ENCODE data around the gene CDK6. TPM values are rescaled to one million over a fixed set of nuclear protein-coding genes. Genes with fewer than 3 reads are reported as not detected.
"Not testable (repeated sequence)": the region's sequence is repeated elsewhere in the genome, so short reads cannot be mapped to it uniquely, and the experiment has no call there.

CDK6 gene
- total RNA-seq, 1 experiment from 2014 or later = 175 TPM

GRCh38 chr7:92761391-92762097 is 74.8 kb downstream of the CDK6 start:
- Mint-ChIP-seq H3K9me3 (ENCODE audit: unreplicated experiment) (no peaks in the 10 kb centered on the region), H3K27ac (ENCODE audit: unreplicated experiment) (no peak overlapping the region), H3K4me3 (ENCODE audit: unreplicated experiment) (no peak overlapping the region), H3K27me3 (ENCODE audit: insufficient read depth, unreplicated experiment) (no peaks in the 10 kb centered on the region), H3K36me3 (ENCODE audit: insufficient read depth, unreplicated experiment) (peaks cover 74% of the 10 kb centered on the region), H3K4me1 (ENCODE audit: low read depth, unreplicated experiment) (peaks cover 19% of the 10 kb centered on the region)
- no peak for DNase-seq
- POLR2A ChIA-PET = no interaction called here
- H3K36me3 ChIP-seq (ENCODE audit: control insufficient read depth, insufficient read depth, low read length) = no peaks in the 10 kb centered on the region; the same call in 1 of the 2 replicates
- H3K4me1 ChIP-seq = peaks cover 46% of the 10 kb centered on the region
- no peaks in the 10 kb centered on the region for H3K27me3 ChIP-seq (replicated peaks; ENCODE audit: control insufficient read depth, insufficient read depth, low read length)
- TF ChIP-seq CTCF (IDR thresholded peaks at IDR 0.05; ENCODE audit: insufficient read depth in 1 of 2, low read depth in 1 of 2, low read length in 1 of 2, severe bottlenecking in 1 of 2, unreplicated experiment in 1 of 2) = no peak
- H3K9me3 ChIP-seq = no peaks in the 10 kb centered on the region
- no peak overlapping the region for H3K4me3 ChIP-seq (ENCODE audit: low read depth, low read length)
- intact Hi-C loops (cut with micrococcal nuclease; ENCODE audit: unreplicated experiment) = no loop called here
- CTCF ChIA-PET = no interaction called here
- BruUV-seq (replicated peaks) = no TSS peak

- no TSS peak for BruUV-seq (replicated peaks)
- Histone ChIP-seq H3K36me3 (ENCODE audit: control insufficient read depth, insufficient read depth, low read length) (no peaks in the 10 kb centered on the region; the same call in 1 of the 2 replicates), H3K9me3 (no peaks in the 10 kb centered on the region), H3K4me3 (ENCODE audit: low read depth, low read length) (no peak overlapping the region), H3K27me3 (replicated peaks; ENCODE audit: control insufficient read depth, insufficient read depth, low read length) (no peaks in the 10 kb centered on the region), H3K4me1 (peaks cover 20% of the 10 kb centered on the region)
- H3K27ac Mint-ChIP-seq (ENCODE audit: unreplicated experiment) = no peak overlapping the region
- H3K9me3 Mint-ChIP-seq (ENCODE audit: unreplicated experiment) = no peaks in the 10 kb centered on the region
- intact Hi-C loops (cut with micrococcal nuclease; ENCODE audit: unreplicated experiment) = no loop called here
- H3K4me1 Mint-ChIP-seq (ENCODE audit: low read depth, unreplicated experiment) = peaks cover 13% of the 10 kb centered on the region
- CTCF ChIA-PET = no interaction called here
- no peak for TF ChIP-seq CTCF (IDR thresholded peaks at IDR 0.05; ENCODE audit: insufficient read depth in 1 of 2, low read depth in 1 of 2, low read length in 1 of 2, severe bottlenecking in 1 of 2, unreplicated experiment in 1 of 2)
- H3K36me3 Mint-ChIP-seq (ENCODE audit: insufficient read depth, unreplicated experiment) = peaks cover 78% of the 10 kb centered on the region
- no peaks in the 10 kb centered on the region for H3K27me3 Mint-ChIP-seq (ENCODE audit: insufficient read depth, unreplicated experiment)
- no peak overlapping the region for H3K4me3 Mint-ChIP-seq (ENCODE audit: unreplicated experiment)
- POLR2A ChIA-PET = no interaction called here
- no peak for DNase-seq
Observed at GRCh38 chr7:92758796-92759431, 77.5 kb downstream of the CDK6 start.

GRCh38 chr7:92757311-92757910 is 79.0 kb downstream of the CDK6 start:
- H3K4me3 Mint-ChIP-seq (ENCODE audit: unreplicated experiment); H3K9me3 Mint-ChIP-seq (ENCODE audit: unreplicated experiment); H3K4me3 ChIP-seq (ENCODE audit: low read depth, low read length); CTCF ChIA-PET; H3K36me3 ChIP-seq (ENCODE audit: control insufficient read depth, insufficient read depth, low read length); intact Hi-C loops (cut with micrococcal nuclease; ENCODE audit: unreplicated experiment); H3K27ac Mint-ChIP-seq (ENCODE audit: unreplicated experiment); BruUV-seq (replicated peaks); H3K9me3 ChIP-seq; POLR2A ChIA-PET; H3K27me3 Mint-ChIP-seq (ENCODE audit: insufficient read depth, unreplicated experiment); DNase-seq; H3K27me3 ChIP-seq (replicated peaks; ENCODE audit: control insufficient read depth, insufficient read depth, low read length): not testable (repeated sequence)
- peaks cover 22% of the 10 kb centered on the region for H3K4me1 ChIP-seq
- peaks cover 14% of the 10 kb centered on the region for H3K4me1 Mint-ChIP-seq (ENCODE audit: low read depth, unreplicated experiment)
- peaks cover 72% of the 10 kb centered on the region for H3K36me3 Mint-ChIP-seq (ENCODE audit: insufficient read depth, unreplicated experiment)
